ENCODE measurements around the gene BCKDHB.

Gene BCKDHB

DNA sequence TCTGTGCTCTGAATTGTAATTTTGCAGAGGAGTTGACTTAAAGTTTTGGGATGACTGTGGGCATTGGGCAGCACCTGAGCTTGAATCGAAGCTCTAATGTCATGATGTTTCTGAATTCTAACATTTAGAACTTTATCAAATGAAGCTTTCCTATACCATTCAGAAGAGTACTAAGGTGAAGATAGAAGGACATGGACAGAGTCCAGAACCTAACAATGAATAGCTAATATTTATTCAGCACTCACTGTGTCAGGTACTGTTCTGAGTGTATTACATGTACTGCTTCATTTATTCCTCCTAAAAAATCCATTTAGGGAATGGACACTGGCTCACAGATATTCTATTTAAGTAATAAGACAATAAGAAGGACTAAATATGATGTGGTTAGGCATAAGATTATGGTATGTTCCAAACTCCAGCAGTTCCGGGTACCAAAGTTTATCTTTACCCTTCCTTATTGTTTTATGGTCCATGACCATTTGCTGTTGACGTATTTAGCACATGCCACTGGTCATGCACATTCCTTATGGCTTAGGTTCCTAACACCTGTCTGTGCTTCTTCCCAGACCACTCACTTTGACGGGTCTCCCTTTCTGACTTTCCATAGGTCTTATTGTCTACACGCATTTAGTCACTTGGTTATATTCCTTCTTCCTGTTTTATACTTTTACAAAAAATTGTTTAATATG, 20.3 kb downstream of the BCKDHB start:
- Mint-ChIP-seq H3K27me3 (no peaks in the 10 kb centered on the region), H3K4me1 (peaks cover 18% of the 10 kb centered on the region), H3K27ac (ENCODE audit: low read depth) (no peak overlapping the region), H3K9me3 (no peaks in the 10 kb centered on the region), H3K36me3 (ENCODE audit: insufficient read depth) (peaks cover 13% of the 10 kb centered on the region), H3K4me3 (no peak overlapping the region)
- DNase-seq (ENCODE audit: low spot score in 2 of 2) (no peak), ATAC-seq (replicated peaks; ENCODE audit: extremely low read depth, poor library complexity, severe bottlenecking) (no peak)

DNA sequence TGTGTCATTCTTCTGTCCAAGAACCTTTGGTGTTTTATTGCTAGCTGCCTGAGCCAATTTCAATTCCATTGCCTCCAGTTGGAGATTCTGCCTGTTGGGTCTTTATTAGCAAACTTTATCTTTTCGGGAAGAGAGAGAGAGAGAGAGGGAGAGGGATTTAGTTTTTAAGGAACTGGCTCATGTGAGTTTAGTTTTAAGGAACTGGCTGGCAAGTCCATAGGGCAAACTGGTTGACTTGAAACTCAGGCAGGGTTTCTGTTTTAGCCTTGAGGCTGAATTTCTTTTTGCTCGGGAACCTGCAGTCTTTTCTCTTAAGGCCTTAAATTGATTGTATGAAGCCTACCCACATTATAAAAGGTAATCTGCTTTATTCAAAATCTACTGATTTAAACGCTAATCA, 23.0 kb downstream of the BCKDHB start:
- H3K9me3 Mint-ChIP-seq = no peaks in the 10 kb centered on the region
- peaks cover under 1% of the 10 kb centered on the region for H3K4me1 Mint-ChIP-seq
- peaks cover 19% of the 10 kb centered on the region for H3K36me3 Mint-ChIP-seq (ENCODE audit: insufficient read depth)
- no peak overlapping the region for H3K4me3 Mint-ChIP-seq
- ATAC-seq (replicated peaks; ENCODE audit: extremely low read depth, poor library complexity, severe bottlenecking) (no peak), DNase-seq (ENCODE audit: low spot score in 2 of 2) (no peak)
- H3K27ac Mint-ChIP-seq (ENCODE audit: low read depth) = no peak overlapping the region
- H3K27me3 Mint-ChIP-seq = no peaks in the 10 kb centered on the region

DNA sequence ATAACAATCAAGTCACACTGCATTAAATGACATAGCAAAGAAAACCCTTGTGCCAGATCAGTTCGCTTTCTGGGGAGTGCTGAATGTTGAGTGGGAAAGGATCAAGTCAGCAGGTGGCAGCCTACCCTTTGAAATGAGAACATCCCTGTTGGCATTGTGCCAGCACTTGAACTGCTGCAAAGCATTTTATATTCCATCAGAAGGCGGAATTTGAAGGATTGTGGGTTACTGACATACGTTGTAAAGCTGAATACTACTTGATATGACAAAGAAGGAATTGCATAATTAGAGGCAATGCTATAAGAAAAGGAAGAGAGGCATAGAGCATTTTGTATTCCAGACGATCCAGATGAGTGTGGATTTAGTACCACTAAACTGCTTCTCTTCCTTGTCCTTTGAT, 26.5 kb downstream of the BCKDHB start:
- no peaks in the 10 kb centered on the region for H3K9me3 Mint-ChIP-seq
- H3K4me3 Mint-ChIP-seq = no peak overlapping the region
- H3K4me1 Mint-ChIP-seq = no peaks in the 10 kb centered on the region
- H3K36me3 Mint-ChIP-seq (ENCODE audit: insufficient read depth) = peaks cover 19% of the 10 kb centered on the region
- DNase-seq (ENCODE audit: low spot score in 2 of 2) = no peak
- H3K27ac Mint-ChIP-seq (ENCODE audit: low read depth) = no peak overlapping the region
- ATAC-seq (replicated peaks; ENCODE audit: extremely low read depth, poor library complexity, severe bottlenecking) = no peak
- no peaks in the 10 kb centered on the region for H3K27me3 Mint-ChIP-seq

DNA sequence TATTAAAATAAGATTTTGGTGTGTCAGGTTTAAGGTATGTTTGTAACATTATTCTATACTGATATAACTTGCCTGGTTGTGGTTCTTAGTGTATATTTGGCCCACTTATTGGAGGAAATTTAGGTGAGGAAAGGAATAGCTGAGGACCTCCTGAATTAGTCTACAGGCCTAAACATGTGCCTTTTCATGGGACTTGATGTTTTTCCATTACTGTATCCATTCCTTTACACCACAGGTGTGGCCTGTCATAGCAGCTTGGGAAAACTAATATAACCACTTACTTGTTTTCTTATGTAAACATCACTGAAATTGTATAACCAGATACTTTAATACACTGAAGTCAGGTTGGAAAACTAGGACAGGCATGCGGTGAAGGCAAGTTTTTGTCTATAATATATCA, 27.6 kb downstream of the BCKDHB start:
- no peaks in the 10 kb centered on the region for H3K9me3 Mint-ChIP-seq
- ATAC-seq (replicated peaks; ENCODE audit: extremely low read depth, poor library complexity, severe bottlenecking) = no peak

DNA sequence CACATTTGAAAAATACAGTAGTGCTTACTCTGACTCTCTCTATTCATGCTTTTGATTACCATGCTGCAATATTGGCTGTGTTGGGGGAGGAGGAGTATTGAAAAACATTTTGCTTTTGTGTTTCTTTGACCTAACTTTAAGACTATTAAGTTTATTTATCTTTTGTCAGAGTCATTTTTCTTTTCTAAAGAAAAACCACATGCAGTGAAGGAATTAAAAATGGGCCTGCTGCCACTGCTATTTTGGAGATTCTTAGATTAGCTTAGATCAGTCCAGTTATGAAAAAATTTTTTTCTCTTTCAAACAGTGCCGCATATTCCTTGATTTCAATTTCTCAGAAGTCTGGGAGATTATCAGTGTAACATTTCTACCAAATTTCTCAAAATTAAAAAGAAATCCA, 36.1 kb downstream of the BCKDHB start:
- Mint-ChIP-seq H3K4me3 (no peak overlapping the region), H3K9me3 (no peaks in the 10 kb centered on the region), H3K27me3 (no peaks in the 10 kb centered on the region), H3K4me1 (no peaks in the 10 kb centered on the region), H3K27ac (ENCODE audit: low read depth) (no peak overlapping the region), H3K36me3 (ENCODE audit: insufficient read depth) (peaks cover 4% of the 10 kb centered on the region)
- no peak for DNase-seq (ENCODE audit: low spot score in 2 of 2)
- ATAC-seq (replicated peaks; ENCODE audit: extremely low read depth, poor library complexity, severe bottlenecking) = no peak

More for the DNA sequence above, 27.6 kb downstream of the BCKDHB start:
- Mint-ChIP-seq H3K36me3 (ENCODE audit: insufficient read depth) (peaks cover 16% of the 10 kb centered on the region), H3K4me1 (no peaks in the 10 kb centered on the region), H3K27ac (ENCODE audit: low read depth) (no peak overlapping the region), H3K4me3 (no peak overlapping the region), H3K27me3 (no peaks in the 10 kb centered on the region)
- DNase-seq (ENCODE audit: low spot score in 2 of 2) = no peak

DNA sequence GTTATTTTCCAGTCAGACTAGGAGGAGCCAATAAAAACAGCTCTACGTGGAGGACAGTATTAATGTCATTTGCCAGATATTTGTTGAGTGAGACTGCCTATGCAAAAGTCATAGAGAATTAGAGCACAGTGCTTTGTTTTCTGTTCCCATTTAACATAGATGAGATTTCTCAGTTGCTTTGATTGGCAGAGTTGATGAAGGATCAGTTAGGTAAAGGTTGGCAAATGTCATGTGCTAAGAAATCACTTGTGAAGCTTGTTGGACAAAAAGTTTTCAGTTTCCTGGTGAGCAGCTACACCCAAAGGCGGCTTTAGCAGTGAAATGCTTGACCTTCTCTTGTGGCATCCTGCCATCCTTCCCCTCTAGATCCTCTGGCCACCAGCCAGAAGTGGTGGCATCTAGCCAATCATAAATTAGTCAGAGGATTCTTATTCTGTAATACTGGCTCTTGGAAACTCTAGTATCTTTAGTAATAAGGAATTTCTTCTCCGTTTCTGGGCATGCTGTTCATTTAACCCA, 37.0 kb downstream of the BCKDHB start:
- no peak for ATAC-seq (replicated peaks; ENCODE audit: extremely low read depth, poor library complexity, severe bottlenecking)

DNA sequence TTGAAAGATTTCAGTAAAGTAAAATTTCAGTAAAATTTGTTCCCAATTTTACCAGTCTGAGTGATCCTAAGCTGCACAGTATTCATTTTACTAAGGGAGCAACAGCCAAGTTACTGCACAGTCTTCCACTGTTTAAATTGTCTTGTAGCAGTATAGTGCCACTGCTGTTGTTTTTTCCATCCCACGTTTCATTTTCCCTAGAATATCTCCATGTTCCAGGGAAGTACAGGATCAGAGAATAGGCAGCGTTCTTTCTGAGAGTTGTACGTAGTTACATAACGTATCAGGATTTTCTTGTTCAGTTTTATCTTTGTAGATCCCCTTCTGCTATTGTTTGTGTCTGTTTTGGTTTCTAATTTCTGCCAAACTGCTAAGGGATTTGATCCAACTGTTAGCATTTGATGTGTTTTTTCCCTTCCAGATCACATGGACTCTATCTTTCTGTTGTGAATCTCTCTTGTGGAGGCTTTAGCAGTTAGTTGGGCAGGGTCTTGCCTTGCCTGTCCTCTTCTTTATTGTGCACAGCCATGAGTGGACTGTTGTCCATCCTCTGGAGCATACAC, 38.4 kb downstream of the BCKDHB start:
- no peak overlapping the region for H3K4me3 Mint-ChIP-seq
- H3K9me3 Mint-ChIP-seq = no peaks in the 10 kb centered on the region
- H3K4me1 Mint-ChIP-seq = no peaks in the 10 kb centered on the region
- peaks cover 4% of the 10 kb centered on the region for H3K36me3 Mint-ChIP-seq (ENCODE audit: insufficient read depth)
- ATAC-seq (replicated peaks; ENCODE audit: extremely low read depth, poor library complexity, severe bottlenecking) = no peak
- H3K27me3 Mint-ChIP-seq = no peaks in the 10 kb centered on the region
- H3K27ac Mint-ChIP-seq (ENCODE audit: low read depth) = no peak overlapping the region
- no peak for DNase-seq (ENCODE audit: low spot score in 2 of 2)

More for the DNA sequence above, 37.0 kb downstream of the BCKDHB start:
- no peak for DNase-seq (ENCODE audit: low spot score in 2 of 2)
- Mint-ChIP-seq H3K27ac (ENCODE audit: low read depth) (no peak overlapping the region), H3K4me1 (no peaks in the 10 kb centered on the region), H3K27me3 (no peaks in the 10 kb centered on the region), H3K4me3 (no peak overlapping the region), H3K9me3 (no peaks in the 10 kb centered on the region), H3K36me3 (ENCODE audit: insufficient read depth) (peaks cover 4% of the 10 kb centered on the region)

DNA sequence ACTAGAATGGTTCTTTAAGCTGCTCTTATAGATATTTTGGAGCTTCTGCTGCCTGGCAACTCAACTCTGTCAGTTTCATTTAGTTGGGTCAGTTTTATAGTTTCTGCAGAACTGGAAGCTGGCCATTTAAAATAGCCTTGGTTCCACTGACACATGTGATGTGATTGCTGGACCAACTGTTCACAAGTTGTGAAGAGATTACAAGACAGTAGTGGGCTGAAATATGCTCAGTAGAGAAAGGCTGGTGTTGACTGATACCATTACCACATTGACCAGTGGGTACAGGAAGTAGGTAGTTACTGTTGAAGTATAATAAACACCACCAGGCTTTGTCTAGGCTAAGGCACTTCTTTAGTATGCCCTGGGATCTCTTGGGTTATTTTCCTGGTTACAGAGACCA, 39.0 kb downstream of the BCKDHB start:
- Mint-ChIP-seq H3K27me3 (no peaks in the 10 kb centered on the region), H3K36me3 (ENCODE audit: insufficient read depth) (peaks cover 4% of the 10 kb centered on the region), H3K4me1 (no peaks in the 10 kb centered on the region), H3K27ac (ENCODE audit: low read depth) (no peak overlapping the region), H3K9me3 (no peaks in the 10 kb centered on the region), H3K4me3 (no peak overlapping the region)
- no peak for DNase-seq (ENCODE audit: low spot score in 2 of 2)
- ATAC-seq (replicated peaks; ENCODE audit: extremely low read depth, poor library complexity, severe bottlenecking) = no peak

DNA sequence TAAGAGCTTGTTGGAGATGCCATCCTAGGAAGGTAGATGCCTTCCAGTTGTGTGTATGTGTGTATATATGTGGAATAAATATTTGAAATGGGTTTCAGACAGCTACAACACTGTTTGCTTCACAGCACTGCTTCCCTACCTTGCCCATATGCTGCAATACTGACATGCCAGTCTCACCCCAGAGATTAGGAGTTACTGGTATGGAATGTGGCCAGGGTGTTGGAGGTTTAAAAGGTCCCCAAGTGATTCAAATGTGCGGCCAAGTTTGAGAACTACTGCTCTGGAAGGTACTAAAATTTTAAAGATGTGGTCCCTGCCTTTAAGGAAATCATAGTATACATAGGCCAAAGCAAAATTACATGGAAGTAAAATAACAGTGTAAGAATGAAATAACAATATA, 39.5 kb downstream of the BCKDHB start:
- Mint-ChIP-seq H3K36me3 (ENCODE audit: insufficient read depth) (peaks cover 4% of the 10 kb centered on the region), H3K27ac (ENCODE audit: low read depth) (no peak overlapping the region), H3K27me3 (no peaks in the 10 kb centered on the region), H3K9me3 (no peaks in the 10 kb centered on the region), H3K4me1 (no peaks in the 10 kb centered on the region), H3K4me3 (no peak overlapping the region)
- ATAC-seq (replicated peaks; ENCODE audit: extremely low read depth, poor library complexity, severe bottlenecking) = no peak
- no peak for DNase-seq (ENCODE audit: low spot score in 2 of 2)

DNA sequence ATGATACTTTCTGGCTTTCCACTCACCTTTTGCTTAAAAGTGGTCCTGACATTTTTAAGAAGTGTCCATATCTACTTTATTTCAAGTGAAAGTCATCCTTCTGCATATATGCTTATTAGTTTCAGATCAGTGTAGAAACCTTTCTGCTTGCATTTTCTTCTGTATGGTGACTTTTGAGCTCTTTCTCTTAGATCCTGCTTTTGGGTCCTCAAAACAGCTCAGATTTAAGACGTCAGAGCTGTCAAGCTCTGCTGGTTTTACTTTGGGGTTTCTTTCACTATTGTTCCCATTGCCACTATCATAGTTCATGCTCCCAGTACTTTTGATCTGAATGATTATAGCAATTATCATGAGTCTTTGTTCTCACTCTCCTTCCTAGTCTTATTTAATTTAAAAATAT, 41.7 kb downstream of the BCKDHB start:
- Mint-ChIP-seq H3K4me3 (no peak overlapping the region), H3K27me3 (no peaks in the 10 kb centered on the region), H3K9me3 (no peaks in the 10 kb centered on the region), H3K4me1 (no peaks in the 10 kb centered on the region), H3K27ac (ENCODE audit: low read depth) (no peak overlapping the region), H3K36me3 (ENCODE audit: insufficient read depth) (peaks cover 2% of the 10 kb centered on the region)
- DNase-seq (ENCODE audit: low spot score in 2 of 2) = no peak
- ATAC-seq (replicated peaks; ENCODE audit: extremely low read depth, poor library complexity, severe bottlenecking) = no peak

DNA sequence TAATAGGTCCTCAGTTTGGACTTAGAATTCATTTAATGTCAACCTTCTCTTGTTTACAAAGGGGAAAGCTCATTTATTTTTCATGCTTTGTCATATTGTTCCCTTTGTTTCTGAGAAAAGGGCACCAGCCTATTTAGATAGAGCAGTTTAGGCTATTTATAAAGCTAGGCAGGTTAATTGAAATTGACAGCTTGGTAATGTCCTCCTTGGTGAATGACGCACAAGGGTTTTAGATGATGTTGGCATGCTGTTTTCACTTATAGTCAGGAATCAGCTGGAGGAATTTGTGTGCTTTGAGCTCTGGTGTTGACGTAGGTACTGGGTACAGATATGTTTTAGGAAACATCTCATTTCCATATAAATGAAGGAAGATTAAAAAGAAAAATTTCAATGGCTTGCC, 45.2 kb downstream of the BCKDHB start:
- DNase-seq (ENCODE audit: low spot score in 2 of 2) = no peak
- H3K4me3 Mint-ChIP-seq = no peak overlapping the region
- no peaks in the 10 kb centered on the region for H3K9me3 Mint-ChIP-seq
- H3K36me3 Mint-ChIP-seq (ENCODE audit: insufficient read depth) = no peaks in the 10 kb centered on the region
- no peaks in the 10 kb centered on the region for H3K4me1 Mint-ChIP-seq
- ATAC-seq (replicated peaks; ENCODE audit: extremely low read depth, poor library complexity, severe bottlenecking) = no peak
- H3K27ac Mint-ChIP-seq (ENCODE audit: low read depth) = no peak overlapping the region
- no peaks in the 10 kb centered on the region for H3K27me3 Mint-ChIP-seq

DNA sequence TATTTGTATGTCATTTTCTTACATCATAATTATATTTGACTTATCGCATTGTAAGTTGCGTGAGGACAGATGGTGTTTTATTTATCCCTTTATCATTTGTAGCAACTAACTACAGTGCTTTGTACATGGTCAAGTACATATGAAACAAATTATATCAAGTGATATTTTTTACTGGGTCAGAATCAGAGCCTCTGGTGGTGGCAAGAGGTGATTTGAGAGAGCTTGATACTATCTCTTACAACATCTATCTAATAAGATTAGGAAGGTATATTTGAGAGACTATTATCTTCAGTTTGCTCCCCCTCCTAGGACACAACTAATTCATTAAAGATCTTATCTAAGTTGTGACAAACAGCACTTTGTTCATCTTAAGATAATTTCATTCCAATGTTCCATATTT, 47.7 kb downstream of the BCKDHB start:
- Mint-ChIP-seq H3K27ac (ENCODE audit: low read depth) (no peak overlapping the region), H3K4me1 (no peaks in the 10 kb centered on the region), H3K9me3 (no peaks in the 10 kb centered on the region), H3K27me3 (no peaks in the 10 kb centered on the region), H3K4me3 (no peak overlapping the region), H3K36me3 (ENCODE audit: insufficient read depth) (no peaks in the 10 kb centered on the region)
- ATAC-seq (replicated peaks; ENCODE audit: extremely low read depth, poor library complexity, severe bottlenecking) (no peak), DNase-seq (ENCODE audit: low spot score in 2 of 2) (no peak)

DNA sequence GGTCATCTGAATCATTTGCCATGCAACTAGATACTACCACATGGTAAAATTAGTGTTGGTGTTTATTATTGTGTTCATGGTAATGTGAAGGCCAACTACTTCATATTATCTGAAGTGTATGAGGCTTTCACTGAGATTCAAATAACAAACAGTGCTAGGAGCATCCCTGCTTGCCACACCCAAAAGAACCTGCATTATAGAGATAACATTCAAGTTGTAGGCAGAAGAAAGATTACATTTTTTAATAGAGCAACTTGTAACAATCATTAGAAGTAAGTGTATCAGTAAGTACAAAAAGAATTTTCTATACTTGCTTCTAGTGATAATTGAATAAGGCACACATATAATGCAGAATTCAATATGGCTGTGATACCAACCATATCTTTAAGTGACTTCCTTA, 49.8 kb downstream of the BCKDHB start:
- H3K27ac Mint-ChIP-seq (ENCODE audit: low read depth) = no peak overlapping the region
- no peaks in the 10 kb centered on the region for H3K27me3 Mint-ChIP-seq
- H3K4me3 Mint-ChIP-seq = no peak overlapping the region
- DNase-seq (ENCODE audit: low spot score in 2 of 2) (no peak), ATAC-seq (replicated peaks; ENCODE audit: extremely low read depth, poor library complexity, severe bottlenecking) (no peak)
- no peaks in the 10 kb centered on the region for H3K36me3 Mint-ChIP-seq (ENCODE audit: insufficient read depth)
- H3K9me3 Mint-ChIP-seq = no peaks in the 10 kb centered on the region
- H3K4me1 Mint-ChIP-seq = no peaks in the 10 kb centered on the region
